Measurements from ENCODE around the gene SMPD3.

DNA sequence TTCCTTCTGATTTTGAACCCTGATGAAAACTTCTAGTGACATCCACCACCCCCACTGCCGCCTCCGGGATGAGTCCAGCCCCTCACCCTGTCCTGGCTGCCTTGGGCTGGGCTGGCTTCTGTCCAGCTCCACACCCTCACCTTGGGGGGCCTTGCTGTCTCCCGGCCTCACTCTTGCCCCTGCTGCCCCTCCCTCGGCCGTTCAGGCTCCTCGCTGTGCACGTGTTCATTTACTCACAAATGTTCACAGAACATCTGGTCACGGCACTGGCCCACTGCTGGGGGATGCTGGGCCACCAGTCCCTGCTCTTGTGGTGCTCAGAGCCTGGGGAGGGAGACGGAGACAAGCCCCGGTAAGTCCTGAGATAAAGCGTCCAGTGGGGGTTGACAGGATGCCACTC is 96.8 kb downstream of the SMPD3 start:
- TF ChIP-seq EZH2phosphoT487 (IDR thresholded peaks at IDR 0.05; ENCODE audit: borderline replicate concordance) = no peak
- TF ChIP-seq, protein P1, sequence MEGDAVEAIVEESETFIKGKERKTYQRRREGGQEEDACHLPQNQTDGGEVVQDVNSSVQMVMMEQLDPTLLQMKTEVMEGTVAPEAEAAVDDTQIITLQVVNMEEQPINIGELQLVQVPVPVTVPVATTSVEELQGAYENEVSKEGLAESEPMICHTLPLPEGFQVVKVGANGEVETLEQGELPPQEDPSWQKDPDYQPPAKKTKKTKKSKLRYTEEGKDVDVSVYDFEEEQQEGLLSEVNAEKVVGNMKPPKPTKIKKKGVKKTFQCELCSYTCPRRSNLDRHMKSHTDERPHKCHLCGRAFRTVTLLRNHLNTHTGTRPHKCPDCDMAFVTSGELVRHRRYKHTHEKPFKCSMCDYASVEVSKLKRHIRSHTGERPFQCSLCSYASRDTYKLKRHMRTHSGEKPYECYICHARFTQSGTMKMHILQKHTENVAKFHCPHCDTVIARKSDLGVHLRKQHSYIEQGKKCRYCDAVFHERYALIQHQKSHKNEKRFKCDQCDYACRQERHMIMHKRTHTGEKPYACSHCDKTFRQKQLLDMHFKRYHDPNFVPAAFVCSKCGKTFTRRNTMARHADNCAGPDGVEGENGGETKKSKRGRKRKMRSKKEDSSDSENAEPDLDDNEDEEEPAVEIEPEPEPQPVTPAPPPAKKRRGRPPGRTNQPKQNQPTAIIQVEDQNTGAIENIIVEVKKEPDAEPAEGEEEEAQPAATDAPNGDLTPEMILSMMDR (conservative IDR thresholded peaks at IDR 0.05; ENCODE audit: low read length) = no peak

All from Loucy (cell line).